Liver (tissue), 9 donors: Measurements from ENCODE around the gene RASSF9. TPM values are rescaled to one million over a fixed set of nuclear protein-coding genes. Genes with fewer than 3 reads are reported as not detected.

Experiments used
- DNase-seq: peaks from one replicate; pipeline ENCODE4 v3.0.0-alpha.2; 2017; ENCODE audit warnings: low spot score
- H3K27ac ChIP-seq, 2 donors: one replicate each; pipeline ENCODE4 v1.7.0; 2013; ENCODE audit warnings: inconsistent platforms in 2 of 2, low read length in 2 of 2, control low read depth in 1 of 2, low read depth in 1 of 2, mild to moderate bottlenecking in 1 of 2
- H3K27me3 ChIP-seq, 4 donors: one replicate each; pipeline versions ENCODE4 v1.6.1 to v1.7.0; 2013; ENCODE audit warnings: low read length in 3 of 4, inconsistent platforms in 1 of 4, mild to moderate bottlenecking in 1 of 4, moderate library complexity in 1 of 4; ENCODE audit not compliant: control insufficient read depth in 4 of 4, insufficient read depth in 4 of 4
- H3K36me3 ChIP-seq, 4 donors: one replicate each; pipeline versions ENCODE4 v1.6.1 to v1.7.0; 2013; ENCODE audit warnings: low read length in 3 of 4, mild to moderate bottlenecking in 3 of 4, low read depth in 1 of 4, moderate library complexity in 1 of 4; ENCODE audit not compliant: control insufficient read depth in 4 of 4, insufficient read depth in 3 of 4
- H3K4me1 ChIP-seq, 4 donors: one replicate each; pipeline versions ENCODE4 v1.6.1 to v1.7.0; 2013; ENCODE audit warnings: low read length in 3 of 4, mild to moderate bottlenecking in 3 of 4, moderate library complexity in 1 of 4; ENCODE audit not compliant: control insufficient read depth in 4 of 4, insufficient read depth in 4 of 4
- H3K4me3 ChIP-seq, 3 donors: one replicate each; pipeline versions ENCODE4 v1.6.1 to v1.7.0; 2013; ENCODE audit warnings: low read length in 3 of 3, control low read depth in 1 of 3, low read depth in 1 of 3, mild to moderate bottlenecking in 1 of 3
- H3K9ac ChIP-seq, 2 donors: one replicate each; pipeline ENCODE4 v1.7.0; 2013; ENCODE audit warnings: low read length in 2 of 2, mild to moderate bottlenecking in 2 of 2, moderate library complexity in 2 of 2, control low read depth in 1 of 2, low read depth in 1 of 2
- H3K9me3 ChIP-seq, 4 donors: one replicate each; pipeline versions ENCODE4 v1.6.1 to v1.7.0; 2013; ENCODE audit warnings: low read length in 3 of 4; ENCODE audit not compliant: control insufficient read depth in 4 of 4
- FOXA1 ChIP-seq: IDR thresholded peaks from 2 replicates; pipeline ENCODE4 v1.6.1; 2016; ENCODE audit warnings: antibody characterized with exemption
- HNF4A ChIP-seq, 2 donors: conservative IDR thresholded peaks; 2 replicates each; pipeline ENCODE4 v1.6.1; 2016; ENCODE audit warnings: antibody characterized with exemption in 2 of 2, mild to moderate bottlenecking in 2 of 2
- HNF4G ChIP-seq: IDR thresholded peaks from 2 replicates; pipeline ENCODE4 v1.6.1; 2016; ENCODE audit warnings: antibody characterized with exemption
- RAD21 ChIP-seq, 2 donors: IDR thresholded peaks; 2 replicates each; pipeline ENCODE4 v1.6.1; 2016; ENCODE audit warnings: antibody characterized with exemption in 2 of 2, mild to moderate bottlenecking in 2 of 2
- RXRA ChIP-seq, 2 donors: IDR thresholded peaks; 2 replicates each; pipeline ENCODE4 v1.6.1; 2017 to 2018; ENCODE audit warnings: antibody characterized with exemption in 2 of 2, mild to moderate bottlenecking in 1 of 2
- TAF1 ChIP-seq: conservative IDR thresholded peaks from 2 replicates; pipeline ENCODE4 v1.6.1; 2016; ENCODE audit warnings: antibody characterized with exemption, mild to moderate bottlenecking
- YY1 ChIP-seq: IDR thresholded peaks from 2 replicates; pipeline ENCODE4 v1.6.1; 2016; ENCODE audit warnings: antibody characterized with exemption, mild to moderate bottlenecking
- WGBS: extraction: QIAGEN DNeasy Blood & Tissue Kit; methylation state at CpG from one replicate; pipeline ENCODE4 v1.1.7; 2013; 5-methylcytosine and 5-hydroxymethylcytosine counted together
- polyA plus RNA-seq, 2 donors: library from polyadenylated mRNA; stranded (reverse) in 1 of 2; unstranded in 1 of 2; fragments of 200-250 nt in 1 of 2; fragments of >200 nt in 1 of 2; fragmentation: Nextera tagmentation in 1 of 2; extraction: Ambion mirVana in 1 of 2; gene quantifications; one replicate each; pipeline versions ENCODE4 v1.2.1 to v1.2.3, GENCODE V29; 2013 to 2015
- total RNA-seq, 2 donors: library from RNA; depleted of rRNA; stranded (reverse); fragments of >200 nt; gene quantifications; one replicate each; pipeline ENCODE4 v1.2.3, GENCODE V29; 2014
- TF ChIP-seq, protein P1 (sequence below): IDR thresholded peaks from 2 replicates; pipeline ENCODE4 v1.6.1; 2016; ENCODE audit warnings: antibody characterized with exemption, mild to moderate bottlenecking
- TF ChIP-seq, protein P2 (sequence below): IDR thresholded peaks from 2 replicates; pipeline ENCODE4 v1.6.1; 2016; ENCODE audit warnings: antibody characterized with exemption
- TF ChIP-seq, protein P3 (sequence below): IDR thresholded peaks from 2 replicates; pipeline ENCODE4 v1.6.1; 2016; ENCODE audit warnings: antibody characterized with exemption
- donor health status: healthy.
- donor health status: healthy.
- donor health status: healthy.
- donor health status: healthy.
- donor health status: healthy.

Gene RASSF9
- total and polyA plus RNA-seq, 4 donors, result 0.33 to 1.0 (median 0.59) TPM

- WGBS, result 71% methylated on average over 4 of the region's 4 CpGs
- H3K9ac ChIP-seq, result no peak overlapping the region
- no peak for DNase-seq
- H3K4me3 ChIP-seq, result no peak overlapping the region
- TF ChIP-seq TAF1, result no peak
- no peak for TF ChIP-seq RAD21 (IDR thresholded peaks at IDR 0.05)
- no peak for TF ChIP-seq HNF4G
- TF ChIP-seq, protein P1, sequence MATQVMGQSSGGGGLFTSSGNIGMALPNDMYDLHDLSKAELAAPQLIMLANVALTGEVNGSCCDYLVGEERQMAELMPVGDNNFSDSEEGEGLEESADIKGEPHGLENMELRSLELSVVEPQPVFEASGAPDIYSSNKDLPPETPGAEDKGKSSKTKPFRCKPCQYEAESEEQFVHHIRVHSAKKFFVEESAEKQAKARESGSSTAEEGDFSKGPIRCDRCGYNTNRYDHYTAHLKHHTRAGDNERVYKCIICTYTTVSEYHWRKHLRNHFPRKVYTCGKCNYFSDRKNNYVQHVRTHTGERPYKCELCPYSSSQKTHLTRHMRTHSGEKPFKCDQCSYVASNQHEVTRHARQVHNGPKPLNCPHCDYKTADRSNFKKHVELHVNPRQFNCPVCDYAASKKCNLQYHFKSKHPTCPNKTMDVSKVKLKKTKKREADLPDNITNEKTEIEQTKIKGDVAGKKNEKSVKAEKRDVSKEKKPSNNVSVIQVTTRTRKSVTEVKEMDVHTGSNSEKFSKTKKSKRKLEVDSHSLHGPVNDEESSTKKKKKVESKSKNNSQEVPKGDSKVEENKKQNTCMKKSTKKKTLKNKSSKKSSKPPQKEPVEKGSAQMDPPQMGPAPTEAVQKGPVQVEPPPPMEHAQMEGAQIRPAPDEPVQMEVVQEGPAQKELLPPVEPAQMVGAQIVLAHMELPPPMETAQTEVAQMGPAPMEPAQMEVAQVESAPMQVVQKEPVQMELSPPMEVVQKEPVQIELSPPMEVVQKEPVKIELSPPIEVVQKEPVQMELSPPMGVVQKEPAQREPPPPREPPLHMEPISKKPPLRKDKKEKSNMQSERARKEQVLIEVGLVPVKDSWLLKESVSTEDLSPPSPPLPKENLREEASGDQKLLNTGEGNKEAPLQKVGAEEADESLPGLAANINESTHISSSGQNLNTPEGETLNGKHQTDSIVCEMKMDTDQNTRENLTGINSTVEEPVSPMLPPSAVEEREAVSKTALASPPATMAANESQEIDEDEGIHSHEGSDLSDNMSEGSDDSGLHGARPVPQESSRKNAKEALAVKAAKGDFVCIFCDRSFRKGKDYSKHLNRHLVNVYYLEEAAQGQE, result no peak
- TF ChIP-seq, protein P2, sequence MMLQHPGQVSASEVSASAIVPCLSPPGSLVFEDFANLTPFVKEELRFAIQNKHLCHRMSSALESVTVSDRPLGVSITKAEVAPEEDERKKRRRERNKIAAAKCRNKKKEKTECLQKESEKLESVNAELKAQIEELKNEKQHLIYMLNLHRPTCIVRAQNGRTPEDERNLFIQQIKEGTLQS, result no peak
- TF ChIP-seq YY1, result no peak
- TF ChIP-seq, protein P3, sequence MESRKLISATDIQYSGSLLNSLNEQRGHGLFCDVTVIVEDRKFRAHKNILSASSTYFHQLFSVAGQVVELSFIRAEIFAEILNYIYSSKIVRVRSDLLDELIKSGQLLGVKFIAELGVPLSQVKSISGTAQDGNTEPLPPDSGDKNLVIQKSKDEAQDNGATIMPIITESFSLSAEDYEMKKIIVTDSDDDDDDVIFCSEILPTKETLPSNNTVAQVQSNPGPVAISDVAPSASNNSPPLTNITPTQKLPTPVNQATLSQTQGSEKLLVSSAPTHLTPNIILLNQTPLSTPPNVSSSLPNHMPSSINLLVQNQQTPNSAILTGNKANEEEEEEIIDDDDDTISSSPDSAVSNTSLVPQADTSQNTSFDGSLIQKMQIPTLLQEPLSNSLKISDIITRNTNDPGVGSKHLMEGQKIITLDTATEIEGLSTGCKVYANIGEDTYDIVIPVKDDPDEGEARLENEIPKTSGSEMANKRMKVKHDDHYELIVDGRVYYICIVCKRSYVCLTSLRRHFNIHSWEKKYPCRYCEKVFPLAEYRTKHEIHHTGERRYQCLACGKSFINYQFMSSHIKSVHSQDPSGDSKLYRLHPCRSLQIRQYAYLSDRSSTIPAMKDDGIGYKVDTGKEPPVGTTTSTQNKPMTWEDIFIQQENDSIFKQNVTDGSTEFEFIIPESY, result no peak
- no peak for TF ChIP-seq FOXA1
- H3K36me3 ChIP-seq, result no peaks in the 10 kb centered on the region
- H3K9me3 ChIP-seq, result no peaks in the 10 kb centered on the region
- peaks cover 0 to 6% (median 3%) of the 10 kb centered on the region in 4 donors for H3K4me1 ChIP-seq
- H3K27me3 ChIP-seq, result no peaks in the 10 kb centered on the region
- H3K27ac ChIP-seq, result no peak overlapping the region
Observed at GRCh38 chr12:85823436-85824180, 12.6 kb downstream of the RASSF9 start.

- no peaks in the 10 kb centered on the region for H3K27me3 ChIP-seq
- TF ChIP-seq, protein P1, result no peak
- TF ChIP-seq HNF4A (conservative IDR thresholded peaks at IDR 0.05) (peak in 1 of 2 donors; percentile 5), RXRA (IDR thresholded peaks at IDR 0.05) (peak in 1 of 2 donors; percentile 6)
- H3K27ac ChIP-seq, result no peak overlapping the region
- DNase-seq, result no peak
- no peaks in the 10 kb centered on the region for H3K9me3 ChIP-seq
- no peaks in the 10 kb centered on the region for H3K36me3 ChIP-seq
- H3K9ac ChIP-seq, result no peak overlapping the region
- H3K4me3 ChIP-seq, result no peak overlapping the region
- 28% methylated on average over 5 of the region's 5 CpGs for WGBS
- H3K4me1 ChIP-seq, result peaks cover 0 to 6% (median 3%) of the 10 kb centered on the region in 4 donors
Observed at GRCh38 chr12:85821759-85822158, 14.4 kb downstream of the RASSF9 start.
